Measurements from ENCODE around the gene KIF17.

DNA sequence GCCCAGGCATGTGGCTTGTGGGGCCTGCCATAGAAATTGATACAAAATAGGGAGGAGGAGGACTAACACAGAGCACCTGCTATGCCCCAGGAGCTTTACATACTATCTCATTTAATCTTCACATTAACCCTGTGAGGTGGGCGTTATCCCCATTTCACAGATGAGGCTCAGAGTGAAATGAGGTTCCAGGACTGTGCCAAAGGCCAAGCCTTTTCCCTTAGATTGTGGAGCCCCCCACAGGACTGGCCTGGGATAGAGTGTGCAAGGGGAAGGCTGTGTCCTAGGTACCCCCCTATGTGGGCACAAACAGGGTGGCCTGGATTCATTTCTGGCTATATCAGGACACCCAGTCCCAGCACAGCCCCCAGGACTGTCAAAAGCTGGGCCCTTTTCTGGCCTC, 54.4 kb downstream of the KIF17 start:
- TF ChIP-seq, protein P1, sequence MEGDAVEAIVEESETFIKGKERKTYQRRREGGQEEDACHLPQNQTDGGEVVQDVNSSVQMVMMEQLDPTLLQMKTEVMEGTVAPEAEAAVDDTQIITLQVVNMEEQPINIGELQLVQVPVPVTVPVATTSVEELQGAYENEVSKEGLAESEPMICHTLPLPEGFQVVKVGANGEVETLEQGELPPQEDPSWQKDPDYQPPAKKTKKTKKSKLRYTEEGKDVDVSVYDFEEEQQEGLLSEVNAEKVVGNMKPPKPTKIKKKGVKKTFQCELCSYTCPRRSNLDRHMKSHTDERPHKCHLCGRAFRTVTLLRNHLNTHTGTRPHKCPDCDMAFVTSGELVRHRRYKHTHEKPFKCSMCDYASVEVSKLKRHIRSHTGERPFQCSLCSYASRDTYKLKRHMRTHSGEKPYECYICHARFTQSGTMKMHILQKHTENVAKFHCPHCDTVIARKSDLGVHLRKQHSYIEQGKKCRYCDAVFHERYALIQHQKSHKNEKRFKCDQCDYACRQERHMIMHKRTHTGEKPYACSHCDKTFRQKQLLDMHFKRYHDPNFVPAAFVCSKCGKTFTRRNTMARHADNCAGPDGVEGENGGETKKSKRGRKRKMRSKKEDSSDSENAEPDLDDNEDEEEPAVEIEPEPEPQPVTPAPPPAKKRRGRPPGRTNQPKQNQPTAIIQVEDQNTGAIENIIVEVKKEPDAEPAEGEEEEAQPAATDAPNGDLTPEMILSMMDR (IDR thresholded peaks at IDR 0.05), result no peak
- TF ChIP-seq POLR2AphosphoS5 (IDR thresholded peaks at IDR 0.05), result no peak
- TF ChIP-seq POLR2A (IDR thresholded peaks at IDR 0.05), result no peak
- no peak for TF ChIP-seq EP300 (IDR thresholded peaks at IDR 0.05)

Data from upper lobe of left lung (tissue), 4 donors.